ENCODE measurements around the gene BMPR2.
"Not testable (repeated sequence)": the region's sequence is repeated elsewhere in the genome, so short reads cannot be mapped to it uniquely, and the experiment has no call there.

BMPR2 gene

GRCh38 chr2:202574541-202574940 is 198.4 kb downstream of the BMPR2 start:
- intact Hi-C loops (cut with DNase I), result no loop called here
- DNase-seq, result no peak

- DNase-seq; intact Hi-C loops (cut with DNase I): not testable (repeated sequence)
Observed at GRCh38 chr2:202575194-202575593, 199.1 kb downstream of the BMPR2 start.

GRCh38 chr2:202577250-202578183 is 201.4 kb downstream of the BMPR2 start:
- DNase-seq, result no peak
- intact Hi-C loops (cut with DNase I), result no loop called here

GRCh38 chr2:202582846-202583245 is 206.7 kb downstream of the BMPR2 start:
- DNase-seq; intact Hi-C loops (cut with DNase I): not testable (repeated sequence)

- intact Hi-C loops (cut with DNase I), result no loop called here
- no peak for DNase-seq
Observed at GRCh38 chr2:202583709-202584219, 207.6 kb downstream of the BMPR2 start.

- intact Hi-C loops (cut with DNase I), result no loop called here
- peak; percentile 34 to 85 (median 72) for DNase-seq
Observed at GRCh38 chr2:202588647-202589581, 212.8 kb downstream of the BMPR2 start.

- intact Hi-C loops (cut with DNase I), result no loop called here
- no peak for DNase-seq
Observed at GRCh38 chr2:202589582-202589949, 213.4 kb downstream of the BMPR2 start.

GRCh38 chr2:202592566-202592965 is 216.4 kb downstream of the BMPR2 start:
- intact Hi-C loops (cut with DNase I), result no loop called here
- DNase-seq, result no peak

GRCh38 chr2:202599105-202599504 is 223.0 kb downstream of the BMPR2 start:
- no peak for DNase-seq
- intact Hi-C loops (cut with DNase I), result no loop called here

GRCh38 chr2:202599911-202600310 is 223.8 kb downstream of the BMPR2 start:
- intact Hi-C loops (cut with DNase I), result no loop called here
- DNase-seq, result no peak

- intact Hi-C loops (cut with DNase I), result no loop called here
- no peak for DNase-seq
Observed at GRCh38 chr2:202604699-202605098, 228.6 kb downstream of the BMPR2 start.

GRCh38 chr2:202605174-202605573 is 229.0 kb downstream of the BMPR2 start:
- intact Hi-C loops (cut with DNase I), result no loop called here

GRCh38 chr2:202608142-202608852 is 232.2 kb downstream of the BMPR2 start:
- intact Hi-C loops (cut with DNase I), result no loop called here
- no peak for DNase-seq

More at GRCh38 chr2:202605174-202605573, 229.0 kb downstream of the BMPR2 start:
- no peak for DNase-seq

- intact Hi-C loops (cut with DNase I), result no loop called here
- DNase-seq, result no peak
Observed at GRCh38 chr2:202609381-202610145, 233.4 kb downstream of the BMPR2 start.

- no peak for DNase-seq
- intact Hi-C loops (cut with DNase I), result no loop called here
Observed at GRCh38 chr2:202610380-202610779, 234.3 kb downstream of the BMPR2 start.

GRCh38 chr2:202612145-202612544 is 236.0 kb downstream of the BMPR2 start:
- intact Hi-C loops (cut with DNase I), result no loop called here
- no peak for DNase-seq

- intact Hi-C loops (cut with DNase I), result no loop called here
- DNase-seq, result no peak
Observed at GRCh38 chr2:202613479-202613878, 237.4 kb downstream of the BMPR2 start.

Measured in head of caudate nucleus (tissue), 42 donors.